Left cardiac atrium (tissue), 4 donors: Measurements from ENCODE around the gene UBE2K. TPM values are rescaled to one million over a fixed set of nuclear protein-coding genes. Genes with fewer than 3 reads are reported as not detected.
A peak's percentile ranks its signal among the peaks of the same experiment; 100 is the strongest.

Experiments used
- ATAC-seq, 2 donors: fragments of 200-7000 bp; cut with Tn5 transposase; one replicate each; pipeline ENCODE4 v1.9.1; 2020; ENCODE audit warnings: mild to moderate bottlenecking in 2 of 2, moderate library complexity in 2 of 2
- DNase-seq: peaks from one replicate; pipeline ENCODE4 v3.0.0-alpha.2; 2020
- intact Hi-C, 2 donors: fragments of 100-400 bp; cut with DNase I; formaldehyde crosslinking; loops; one replicate each; pipeline versions ENCODE4 v1.14.1 to v1.15.1; 2022 to 2023
- total RNA-seq, 2 donors: library from RNA; stranded (reverse); fragmentation: NEBNext Ultra II Directional; extraction: Animal tissue kit (Norgen Biotek cat#: 25700); gene quantifications; one replicate each; pipeline ENCODE4 v1.2.1, GENCODE V29; 2021
- donor health status: DM: no; HTN: yes; CAD: no.
- donor health status: DM: no; HTN: yes; CAD: no; lungs with severe emphysema.
- donor health status: DM: yes; HTN: yes; CAD: no.
- donor health status: Dilated cardiomyopathy.

UBE2K gene
- total RNA-seq, 2 donors from 2014 or later: 52.2 to 60.9 TPM

GRCh38 chr4:39825741-39826231 is 127.8 kb downstream of the UBE2K start:
- ATAC-seq (peak in 1 of 2 donors; percentile 64), DNase-seq (no peak)
- intact Hi-C loops: no loop called here

Other genes starting within 250 kb of the UBE2K start
- gene RPL9, start 239.2 kb upstream of the UBE2K start, total RNA-seq: 1,000 to 10,000 TPM; 1,080 to 1,082 TPM
- gene LIAS, start 239.1 kb upstream of the UBE2K start, total RNA-seq: 10 to 100 TPM; 16.7 to 24.1 TPM
- gene UGDH, start 170.7 kb upstream of the UBE2K start, total RNA-seq: 10 to 100 TPM; 28.7 to 40.6 TPM
- gene SMIM14, start 59.3 kb upstream of the UBE2K start, total RNA-seq: 10 to 100 TPM; 21.7 to 22.3 TPM